ENCODE data around the gene EMCN.
"Not testable (repeated sequence)": the region's sequence is repeated elsewhere in the genome, so short reads cannot be mapped to it uniquely, and the experiment has no call there.

Gene EMCN, protein sequence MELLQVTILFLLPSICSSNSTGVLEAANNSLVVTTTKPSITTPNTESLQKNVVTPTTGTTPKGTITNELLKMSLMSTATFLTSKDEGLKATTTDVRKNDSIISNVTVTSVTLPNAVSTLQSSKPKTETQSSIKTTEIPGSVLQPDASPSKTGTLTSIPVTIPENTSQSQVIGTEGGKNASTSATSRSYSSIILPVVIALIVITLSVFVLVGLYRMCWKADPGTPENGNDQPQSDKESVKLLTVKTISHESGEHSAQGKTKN

GRCh38 chr4:100517864-100518341 lies at the start of gene EMCN:
TSS of gene EMCN (minus strand) at chr4:100518022. CDS start at chr4:100517914, 108 bp downstream.
- DNase-seq: no peak

- DNase-seq: no peak
Measured at GRCh38 chr4:100566396-100566795, 48.6 kb upstream of the EMCN start.

DNA sequence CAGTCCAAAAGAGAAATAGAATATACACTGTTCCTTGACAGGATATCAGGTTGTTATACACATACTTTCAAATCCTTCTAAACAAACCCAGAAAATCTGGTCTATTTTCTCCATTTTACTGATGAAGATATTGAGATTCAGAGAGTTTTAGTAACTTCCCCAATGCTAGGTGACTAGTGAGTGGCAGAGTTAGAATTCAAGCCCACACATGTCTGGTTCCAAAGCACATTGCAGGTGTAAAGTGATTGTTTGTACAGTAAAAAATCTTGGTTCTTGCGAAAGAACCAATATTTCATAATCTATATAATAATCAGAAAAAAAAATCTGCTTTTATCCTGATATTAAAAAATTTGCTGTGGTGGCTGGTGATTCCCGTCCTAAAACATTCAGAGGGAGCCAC lies 39.5 kb upstream of the EMCN start:
- DNase-seq: no peak

DNA sequence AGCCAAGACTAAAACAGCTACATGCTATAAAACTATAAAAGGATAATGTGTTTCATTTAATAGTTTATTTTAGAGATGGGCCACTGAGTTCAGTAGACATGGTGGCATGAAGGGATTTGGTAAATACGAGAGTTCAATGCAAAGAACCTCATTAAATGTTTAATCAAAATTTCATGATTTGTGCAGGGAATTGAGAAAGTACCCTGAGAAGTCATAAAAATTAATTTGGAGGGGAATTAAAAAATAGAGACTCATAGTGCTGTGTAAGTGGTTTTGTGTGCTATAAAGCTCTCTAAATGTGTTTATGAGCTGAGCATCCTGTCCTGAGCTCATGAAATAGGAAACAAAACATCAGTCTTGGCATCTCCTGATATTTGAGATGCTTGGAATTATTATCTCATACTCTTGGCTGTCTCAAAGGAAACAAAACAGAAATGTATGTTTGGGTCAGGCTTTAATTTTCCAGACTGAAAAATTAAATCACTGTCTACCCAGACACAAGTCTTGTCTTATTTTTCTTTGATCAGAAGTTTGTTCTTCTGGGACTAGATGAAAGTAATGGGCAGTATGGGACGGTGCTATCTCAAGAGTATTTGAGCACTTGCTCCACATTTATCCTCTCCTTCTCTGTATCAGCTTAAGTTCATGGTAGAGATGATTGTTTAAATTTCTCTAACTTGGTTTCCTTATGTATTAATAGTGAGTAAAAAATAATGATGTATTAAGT lies 38.0 kb upstream of the EMCN start:
- DNase-seq: no peak

DNA sequence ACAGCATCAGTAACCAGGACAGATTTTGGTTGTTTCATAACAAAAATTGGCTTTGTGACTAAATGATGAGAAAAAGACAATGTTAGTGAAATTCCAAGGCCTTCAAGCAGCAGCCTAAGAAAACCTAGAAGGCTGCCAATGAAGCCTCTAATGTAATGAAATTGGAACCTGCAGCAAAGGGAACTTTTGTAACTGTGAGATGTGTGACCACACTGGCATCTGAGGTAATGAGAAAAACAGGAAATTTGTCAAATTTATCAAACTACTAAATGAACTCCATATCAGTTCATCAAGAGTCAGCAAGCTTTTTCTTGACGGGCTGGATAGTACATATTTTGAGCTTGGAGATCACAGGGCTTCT lies 30.4 kb upstream of the EMCN start:
- DNase-seq: no peak

- no peak for DNase-seq
Measured at GRCh38 chr4:100547541-100548199, 29.8 kb upstream of the EMCN start.

GRCh38 chr4:100545427-100545826 lies 27.6 kb upstream of the EMCN start:
- DNase-seq: no peak

DNA sequence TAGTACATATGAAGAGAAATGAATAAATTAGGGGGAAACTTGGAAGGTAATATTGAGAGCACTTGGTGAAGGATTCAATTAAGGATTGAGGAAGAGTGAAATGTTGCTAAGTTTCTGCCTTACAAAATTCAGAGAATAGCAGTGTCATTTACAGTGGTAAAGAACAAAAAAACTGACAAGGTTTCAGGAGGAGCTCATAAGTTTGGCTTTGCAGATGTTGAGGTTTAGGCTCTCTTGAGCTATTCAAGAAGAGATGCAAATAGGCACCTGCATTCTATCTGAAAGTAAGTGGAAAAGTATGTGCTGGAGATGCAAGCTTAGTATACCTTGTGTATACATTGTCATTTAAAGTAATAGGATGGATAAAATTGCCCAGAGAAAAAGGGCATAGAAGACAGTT lies 22.3 kb upstream of the EMCN start:
- no peak for DNase-seq

- no peak for DNase-seq
Measured at GRCh38 chr4:100539706-100540105, 21.9 kb upstream of the EMCN start.

- no peak for DNase-seq
Measured at GRCh38 chr4:100533741-100534140, 15.9 kb upstream of the EMCN start.

DNA sequence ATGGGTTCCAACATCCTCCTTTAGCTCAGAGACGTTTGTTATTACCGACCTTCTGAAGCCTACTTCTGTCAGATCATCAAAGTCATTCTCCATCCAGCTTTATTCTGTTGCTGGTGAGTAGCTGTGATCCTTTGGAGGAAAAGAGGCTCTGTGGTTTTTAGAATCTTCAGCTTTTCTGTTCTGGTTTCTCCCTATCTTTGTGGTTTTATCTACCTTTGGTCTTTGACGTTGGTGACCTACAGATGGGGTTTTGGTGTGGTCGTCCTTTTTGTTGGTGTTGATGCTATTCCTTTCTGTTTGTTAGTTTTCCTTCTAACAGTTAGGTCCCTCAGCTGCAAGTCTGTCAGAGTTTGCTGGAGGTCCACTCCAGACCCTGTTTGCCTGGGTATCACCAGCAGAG lies 12.3 kb upstream of the EMCN start:
- not testable (repeated sequence) for DNase-seq

DNA sequence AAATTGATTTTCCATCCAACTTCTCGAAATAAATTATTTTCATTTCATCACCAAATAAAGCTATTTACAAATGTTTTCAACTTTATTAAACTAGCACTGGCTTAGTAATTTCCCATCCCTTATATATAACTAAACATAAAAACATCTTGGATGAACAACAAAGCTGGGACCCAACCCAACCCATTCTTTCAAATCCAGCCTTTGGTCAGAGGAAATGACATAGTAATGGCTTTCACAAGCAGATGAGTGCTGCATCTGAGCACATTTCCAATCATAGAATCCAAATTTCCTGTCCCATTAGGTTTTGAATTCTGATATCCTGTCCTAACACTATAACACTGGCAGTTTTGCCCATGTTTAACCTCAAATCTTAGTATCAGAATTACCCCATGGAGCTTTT lies 7.9 kb upstream of the EMCN start:
- no peak for DNase-seq

GRCh38 chr4:100519205-100519604 lies 1.4 kb upstream of the EMCN start:
- no peak for DNase-seq

GRCh38 chr4:100516225-100516624 lies 1.6 kb downstream of the EMCN start:
- no peak for DNase-seq

DNA sequence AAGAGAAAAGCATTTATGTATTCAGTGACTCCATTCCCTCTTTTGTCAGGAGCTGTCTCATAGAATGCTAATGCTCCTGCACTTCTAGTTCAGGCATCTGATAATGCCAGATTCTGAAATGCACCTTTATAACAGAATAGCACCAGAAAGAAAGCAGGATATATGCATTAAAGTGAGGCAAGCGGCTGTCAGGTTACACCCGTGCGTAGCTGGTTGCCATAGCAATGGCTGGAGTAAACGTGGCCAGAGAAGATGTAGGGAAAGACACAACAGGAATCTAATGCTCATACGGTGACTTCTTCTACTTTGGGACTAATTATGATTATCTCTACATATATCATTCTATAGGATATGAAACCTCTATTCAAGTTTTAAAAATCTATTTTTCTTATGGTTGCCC lies 5.9 kb downstream of the EMCN start:
- no peak for DNase-seq

DNA sequence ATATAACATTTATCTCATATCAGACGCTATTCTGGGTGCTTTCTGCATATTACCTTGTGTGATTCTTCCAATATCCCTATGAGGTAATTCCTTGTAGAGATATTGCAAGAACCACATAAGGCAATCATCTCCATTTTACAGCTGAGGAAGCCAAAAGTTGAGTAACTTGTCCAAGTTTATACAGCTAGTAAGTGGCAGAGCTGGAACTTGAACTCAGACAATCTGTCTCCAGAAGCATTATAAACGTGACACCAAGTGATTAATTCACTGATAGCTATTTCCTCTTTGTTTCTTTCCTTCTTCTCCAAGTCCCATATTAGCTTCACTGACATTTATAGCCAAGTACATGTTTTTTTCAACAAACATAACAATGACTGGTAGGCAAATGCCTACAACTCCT lies 7.3 kb downstream of the EMCN start:
- DNase-seq: no peak

DNA sequence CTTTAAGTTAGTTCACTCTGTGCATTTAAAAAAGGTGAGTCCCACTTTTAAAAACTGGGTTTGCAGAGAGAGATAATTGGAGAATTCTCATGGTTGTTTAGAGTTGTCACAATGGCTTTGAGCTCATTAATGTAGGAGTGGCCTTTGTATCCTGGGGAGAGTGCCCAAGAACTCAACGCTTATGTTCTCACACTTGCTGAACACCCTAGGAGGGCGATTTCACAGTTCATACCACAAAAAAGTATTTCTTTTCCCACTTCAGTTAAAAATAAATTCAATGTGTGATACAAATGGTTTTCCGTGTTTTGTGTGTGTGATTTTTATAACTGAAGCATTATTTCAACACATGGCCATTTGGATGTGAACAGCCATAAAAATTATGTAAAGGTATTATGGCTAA lies 8.4 kb downstream of the EMCN start:
- DNase-seq: no peak

- no peak for DNase-seq
Measured at GRCh38 chr4:100508691-100509090, 9.1 kb downstream of the EMCN start.

GRCh38 chr4:100504086-100504874 lies 13.5 kb downstream of the EMCN start:
- no peak for DNase-seq

- no peak for DNase-seq
Measured at GRCh38 chr4:100497791-100498190, 20.0 kb downstream of the EMCN start.

GRCh38 chr4:100495074-100495473 lies 22.7 kb downstream of the EMCN start:
- no peak for DNase-seq

DNA sequence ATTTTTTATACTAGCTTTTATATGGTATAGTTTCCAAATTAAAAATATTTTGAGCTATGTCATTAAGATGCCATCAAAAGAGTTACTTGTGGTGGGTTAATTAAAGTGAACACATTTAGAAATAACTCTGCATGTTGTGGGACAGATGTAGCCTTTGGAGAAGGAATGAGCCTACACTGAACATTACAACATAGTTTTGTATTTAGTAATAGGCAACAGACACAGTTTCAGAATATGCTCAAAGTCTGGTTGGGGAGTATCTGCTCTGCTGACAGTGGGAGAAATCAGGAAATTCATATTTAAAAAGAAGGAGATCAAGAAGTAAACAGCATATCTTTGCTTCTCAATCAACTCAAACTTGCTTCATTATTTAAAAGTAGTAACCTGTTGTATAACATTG lies 23.7 kb downstream of the EMCN start:
- no peak for DNase-seq

DNA sequence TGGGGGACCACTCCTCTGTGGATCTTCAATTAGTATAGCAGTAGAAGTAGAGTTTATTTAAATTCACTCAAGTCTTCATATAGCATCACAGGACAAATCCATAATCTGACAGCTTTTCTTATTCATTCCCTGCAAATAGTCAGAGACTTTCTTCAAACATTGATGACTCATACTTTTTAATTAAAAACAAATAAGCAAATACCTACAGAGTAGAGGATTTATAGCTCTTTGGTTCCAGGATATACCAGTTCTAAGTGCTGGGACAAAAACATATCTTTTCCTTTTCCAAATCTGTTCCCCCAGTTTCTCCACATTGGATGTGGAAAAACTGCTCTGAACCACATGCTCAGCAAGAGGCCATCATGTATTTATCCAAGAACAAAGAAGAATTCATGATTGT lies 24.1 kb downstream of the EMCN start:
- no peak for DNase-seq

Measured in NCI-H524 (cell line).